Ishikawa (cell line): ENCODE measurements around the gene PAFAH2.

Experiments used
- TF ChIP-seq, protein P1 (sequence below): IDR thresholded peaks from 2 replicates; pipeline ENCODE4 v1.6.1; 2012
- TF ChIP-seq, protein P2 (sequence below): IDR thresholded peaks from 2 replicates; pipeline ENCODE4 v1.6.1; 2012; ENCODE audit warnings: low read depth, mild to moderate bottlenecking

DNA sequence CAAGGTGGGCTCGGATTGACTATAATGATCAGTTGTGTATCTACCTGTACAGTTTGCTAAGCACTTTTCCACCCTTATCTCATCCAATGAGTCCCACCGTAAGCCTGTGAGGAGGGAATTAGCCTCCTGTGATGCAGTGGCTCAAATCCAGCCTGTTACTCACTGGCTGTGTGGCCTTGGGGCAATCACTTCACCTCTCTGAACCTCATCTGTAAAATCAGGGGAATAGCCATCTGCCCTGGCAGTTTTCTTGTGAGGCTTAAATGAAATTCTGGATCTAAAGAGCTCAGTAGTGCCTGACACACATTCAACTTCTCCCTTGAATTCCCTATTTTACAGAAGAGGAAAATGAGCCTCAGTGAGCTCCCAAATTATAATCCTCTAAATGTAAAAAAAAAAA is 16.3 kb upstream of the PAFAH2 start:
- TF ChIP-seq, protein P1, sequence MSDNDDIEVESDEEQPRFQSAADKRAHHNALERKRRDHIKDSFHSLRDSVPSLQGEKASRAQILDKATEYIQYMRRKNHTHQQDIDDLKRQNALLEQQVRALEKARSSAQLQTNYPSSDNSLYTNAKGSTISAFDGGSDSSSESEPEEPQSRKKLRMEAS = no peak
- TF ChIP-seq, protein P2, sequence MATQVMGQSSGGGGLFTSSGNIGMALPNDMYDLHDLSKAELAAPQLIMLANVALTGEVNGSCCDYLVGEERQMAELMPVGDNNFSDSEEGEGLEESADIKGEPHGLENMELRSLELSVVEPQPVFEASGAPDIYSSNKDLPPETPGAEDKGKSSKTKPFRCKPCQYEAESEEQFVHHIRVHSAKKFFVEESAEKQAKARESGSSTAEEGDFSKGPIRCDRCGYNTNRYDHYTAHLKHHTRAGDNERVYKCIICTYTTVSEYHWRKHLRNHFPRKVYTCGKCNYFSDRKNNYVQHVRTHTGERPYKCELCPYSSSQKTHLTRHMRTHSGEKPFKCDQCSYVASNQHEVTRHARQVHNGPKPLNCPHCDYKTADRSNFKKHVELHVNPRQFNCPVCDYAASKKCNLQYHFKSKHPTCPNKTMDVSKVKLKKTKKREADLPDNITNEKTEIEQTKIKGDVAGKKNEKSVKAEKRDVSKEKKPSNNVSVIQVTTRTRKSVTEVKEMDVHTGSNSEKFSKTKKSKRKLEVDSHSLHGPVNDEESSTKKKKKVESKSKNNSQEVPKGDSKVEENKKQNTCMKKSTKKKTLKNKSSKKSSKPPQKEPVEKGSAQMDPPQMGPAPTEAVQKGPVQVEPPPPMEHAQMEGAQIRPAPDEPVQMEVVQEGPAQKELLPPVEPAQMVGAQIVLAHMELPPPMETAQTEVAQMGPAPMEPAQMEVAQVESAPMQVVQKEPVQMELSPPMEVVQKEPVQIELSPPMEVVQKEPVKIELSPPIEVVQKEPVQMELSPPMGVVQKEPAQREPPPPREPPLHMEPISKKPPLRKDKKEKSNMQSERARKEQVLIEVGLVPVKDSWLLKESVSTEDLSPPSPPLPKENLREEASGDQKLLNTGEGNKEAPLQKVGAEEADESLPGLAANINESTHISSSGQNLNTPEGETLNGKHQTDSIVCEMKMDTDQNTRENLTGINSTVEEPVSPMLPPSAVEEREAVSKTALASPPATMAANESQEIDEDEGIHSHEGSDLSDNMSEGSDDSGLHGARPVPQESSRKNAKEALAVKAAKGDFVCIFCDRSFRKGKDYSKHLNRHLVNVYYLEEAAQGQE = no peak
